MM.1S (cell line): Measurements from ENCODE around the gene MUSK.

Experiments
- DNase-seq: peaks from one replicate; pipeline ENCODE4 v3.0.0-alpha.2; 2015
- H2AFZ ChIP-seq: fragments of 300-600 bp; sonication (generic); 2 replicates; pipeline ENCODE4 v1.6.0; 2016; ENCODE audit warnings: antibody characterized with exemption, low read length
- H3F3A ChIP-seq: fragments of 300-600 bp; sonication (generic); 2 replicates; pipeline ENCODE4 v1.6.1; 2016; ENCODE audit warnings: mild to moderate bottlenecking, antibody characterized with exemption, low read length, moderate library complexity, mixed read lengths; ENCODE audit not compliant: insufficient read depth
- H3K27ac ChIP-seq: fragments of 300-600 bp; sonication (generic); 2 replicates; pipeline ENCODE4 v1.5.1; 2016; ENCODE audit warnings: mild to moderate bottlenecking, low read length
- H3K27me3 ChIP-seq: fragments of 300-600 bp; sonication (generic); replicated peaks from 2 replicates; pipeline ENCODE4 v1.6.0; 2016; ENCODE audit warnings: low read length; ENCODE audit not compliant: insufficient read depth
- H3K36me3 ChIP-seq: fragments of 300-600 bp; sonication (generic); replicated peaks from 2 replicates; pipeline ENCODE4 v1.6.1; 2016; ENCODE audit warnings: mild to moderate bottlenecking, low read length, mixed read lengths; ENCODE audit not compliant: insufficient read depth
- H3K4me1 ChIP-seq: fragments of 300-600 bp; sonication (generic); 2 replicates; pipeline ENCODE4 v1.6.1; 2016; ENCODE audit warnings: low read length, mixed read lengths
- H3K4me2 ChIP-seq: fragments of 300-600 bp; sonication (generic); 2 replicates; pipeline ENCODE4 v1.6.0; 2016; ENCODE audit warnings: low read depth, low read length
- H3K4me3 ChIP-seq: fragments of 300-600 bp; sonication (generic); 2 replicates; pipeline ENCODE4 v1.5.1; 2016; ENCODE audit warnings: low read length, mixed read lengths
- H3K79me2 ChIP-seq: fragments of 300-600 bp; sonication (generic); 2 replicates; pipeline ENCODE4 v1.6.1; 2016; ENCODE audit warnings: mixed run types, low read length, mixed read lengths
- H3K9ac ChIP-seq: fragments of 300-600 bp; sonication (generic); 2 replicates; pipeline ENCODE4 v1.6.1; 2016; ENCODE audit warnings: low read length, mixed read lengths
- H3K9me2 ChIP-seq: fragments of 300-600 bp; sonication (generic); replicated peaks from 2 replicates; pipeline ENCODE4 v1.6.1; 2016; ENCODE audit warnings: mild to moderate bottlenecking, low read length, mixed read lengths; ENCODE audit not compliant: insufficient read depth
- H3K9me3 ChIP-seq: fragments of 300-600 bp; sonication (generic); replicated peaks from 2 replicates; pipeline ENCODE4 v1.6.1; 2016; ENCODE audit warnings: mild to moderate bottlenecking, low read length, mixed read lengths; ENCODE audit not compliant: insufficient read depth
- H4K20me1 ChIP-seq: fragments of 300-600 bp; sonication (generic); 2 replicates; pipeline ENCODE4 v1.6.1; 2016; ENCODE audit warnings: mild to moderate bottlenecking, low read length, moderate library complexity, mixed read lengths; ENCODE audit not compliant: insufficient read depth
- EZH2 ChIP-seq: fragments of 300-600 bp; sonication (generic); optimal IDR thresholded peaks from 2 replicates; pipeline ENCODE3; 2017; ENCODE audit warnings: low read depth, mild to moderate bottlenecking, antibody characterized with exemption, low read length, mixed read lengths
- EZH2phosphoT487 ChIP-seq: fragments of 300-600 bp; sonication (generic); IDR thresholded peaks from 2 replicates; pipeline ENCODE4 v1.6.1; 2018; ENCODE audit warnings: antibody characterized with exemption, low read length
- TF ChIP-seq, protein P1 (sequence below): fragments of 300-600 bp; sonication (generic); IDR thresholded peaks from 2 replicates; pipeline ENCODE4 v1.5.1; 2016; ENCODE audit warnings: antibody characterized with exemption, low read length, mixed read lengths

Gene MUSK

GRCh38 chr9:110748251-110748893 is 79.8 kb downstream of the MUSK start:
- Histone ChIP-seq H3K4me3 (no peak overlapping the region), H3K4me1 (no peaks in the 10 kb centered on the region), H3K36me3 (no peaks in the 10 kb centered on the region), H3K9me2 (no peaks in the 10 kb centered on the region), H3K27ac (no peak overlapping the region), H2AFZ (no peak overlapping the region), H3K4me2 (no peak overlapping the region), H3K9me3 (no peaks in the 10 kb centered on the region), H3K79me2 (no peaks in the 10 kb centered on the region), H3K9ac (no peak overlapping the region), H4K20me1 (no peaks in the 10 kb centered on the region), H3K27me3 (no peaks in the 10 kb centered on the region), H3F3A (no peaks in the 10 kb centered on the region)
- DNase-seq, result no peak
- TF ChIP-seq, protein P1, sequence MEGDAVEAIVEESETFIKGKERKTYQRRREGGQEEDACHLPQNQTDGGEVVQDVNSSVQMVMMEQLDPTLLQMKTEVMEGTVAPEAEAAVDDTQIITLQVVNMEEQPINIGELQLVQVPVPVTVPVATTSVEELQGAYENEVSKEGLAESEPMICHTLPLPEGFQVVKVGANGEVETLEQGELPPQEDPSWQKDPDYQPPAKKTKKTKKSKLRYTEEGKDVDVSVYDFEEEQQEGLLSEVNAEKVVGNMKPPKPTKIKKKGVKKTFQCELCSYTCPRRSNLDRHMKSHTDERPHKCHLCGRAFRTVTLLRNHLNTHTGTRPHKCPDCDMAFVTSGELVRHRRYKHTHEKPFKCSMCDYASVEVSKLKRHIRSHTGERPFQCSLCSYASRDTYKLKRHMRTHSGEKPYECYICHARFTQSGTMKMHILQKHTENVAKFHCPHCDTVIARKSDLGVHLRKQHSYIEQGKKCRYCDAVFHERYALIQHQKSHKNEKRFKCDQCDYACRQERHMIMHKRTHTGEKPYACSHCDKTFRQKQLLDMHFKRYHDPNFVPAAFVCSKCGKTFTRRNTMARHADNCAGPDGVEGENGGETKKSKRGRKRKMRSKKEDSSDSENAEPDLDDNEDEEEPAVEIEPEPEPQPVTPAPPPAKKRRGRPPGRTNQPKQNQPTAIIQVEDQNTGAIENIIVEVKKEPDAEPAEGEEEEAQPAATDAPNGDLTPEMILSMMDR, result no peak
- no peak for TF ChIP-seq EZH2phosphoT487
- no peak for TF ChIP-seq EZH2

DNA sequence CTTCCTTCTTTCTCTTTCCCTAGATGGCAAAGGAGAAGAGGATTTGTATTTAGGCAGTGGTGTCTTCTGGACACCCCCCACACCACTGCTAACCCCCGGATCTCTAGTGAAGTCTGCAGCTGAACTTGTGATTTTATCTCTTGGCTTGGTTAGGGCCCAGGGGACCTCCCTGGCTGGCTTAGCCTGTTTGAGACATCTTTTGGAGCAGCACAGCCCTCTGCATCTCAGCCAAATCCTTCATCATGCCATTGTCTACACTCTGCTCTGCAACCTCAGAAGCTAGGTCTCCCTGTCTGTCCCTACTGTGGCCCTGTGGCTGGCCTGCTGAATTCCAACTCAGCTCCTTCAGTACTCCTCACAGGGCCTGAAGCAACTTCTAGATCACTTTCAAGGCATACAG is 81.7 kb downstream of the MUSK start:
- Histone ChIP-seq H2AFZ (no peak overlapping the region), H3K9me2 (no peaks in the 10 kb centered on the region), H3K4me2 (no peak overlapping the region), H3K4me1 (no peaks in the 10 kb centered on the region), H3K27me3 (no peaks in the 10 kb centered on the region), H3K9me3 (no peaks in the 10 kb centered on the region), H3F3A (no peaks in the 10 kb centered on the region), H3K4me3 (no peak overlapping the region), H3K79me2 (no peaks in the 10 kb centered on the region), H4K20me1 (no peaks in the 10 kb centered on the region), H3K36me3 (no peaks in the 10 kb centered on the region), H3K9ac (no peak overlapping the region), H3K27ac (no peak overlapping the region)
- TF ChIP-seq, protein P1, result no peak
- TF ChIP-seq EZH2 (no peak), EZH2phosphoT487 (no peak)
- DNase-seq, result no peak

GRCh38 chr9:110751971-110752370 is 83.4 kb downstream of the MUSK start:
- no peaks in the 10 kb centered on the region for H3K27me3 ChIP-seq
- DNase-seq, result no peak
- H3K9ac ChIP-seq, result no peak overlapping the region
- no peak overlapping the region for H3K4me3 ChIP-seq
- H3K9me3 ChIP-seq, result no peaks in the 10 kb centered on the region
- TF ChIP-seq EZH2 (no peak), EZH2phosphoT487 (no peak)
- TF ChIP-seq, protein P1, result no peak
- H3K4me2 ChIP-seq, result no peak overlapping the region
- no peaks in the 10 kb centered on the region for H3K9me2 ChIP-seq
- no peak overlapping the region for H3K27ac ChIP-seq
- H3K4me1 ChIP-seq, result no peaks in the 10 kb centered on the region
- no peaks in the 10 kb centered on the region for H3K79me2 ChIP-seq
- no peaks in the 10 kb centered on the region for H4K20me1 ChIP-seq
- no peaks in the 10 kb centered on the region for H3F3A ChIP-seq
- H2AFZ ChIP-seq, result no peak overlapping the region
- H3K36me3 ChIP-seq, result no peaks in the 10 kb centered on the region
